HTR-8/SVneo (cell line): Measurements from ENCODE around the gene LFNG.

Experiments used
- DNase-seq: peaks from one replicate; pipeline ENCODE4 v3.0.0; 2011; ENCODE audit warnings: low spot score, mixed read lengths; ENCODE audit not compliant: insufficient read length
- FAIRE-seq: peaks from 2 replicates; lab custom pipeline; 2011; peaks lifted over from hg19 to GRCh38; lab: Jason Lieb, UNC

LFNG gene

DNA sequence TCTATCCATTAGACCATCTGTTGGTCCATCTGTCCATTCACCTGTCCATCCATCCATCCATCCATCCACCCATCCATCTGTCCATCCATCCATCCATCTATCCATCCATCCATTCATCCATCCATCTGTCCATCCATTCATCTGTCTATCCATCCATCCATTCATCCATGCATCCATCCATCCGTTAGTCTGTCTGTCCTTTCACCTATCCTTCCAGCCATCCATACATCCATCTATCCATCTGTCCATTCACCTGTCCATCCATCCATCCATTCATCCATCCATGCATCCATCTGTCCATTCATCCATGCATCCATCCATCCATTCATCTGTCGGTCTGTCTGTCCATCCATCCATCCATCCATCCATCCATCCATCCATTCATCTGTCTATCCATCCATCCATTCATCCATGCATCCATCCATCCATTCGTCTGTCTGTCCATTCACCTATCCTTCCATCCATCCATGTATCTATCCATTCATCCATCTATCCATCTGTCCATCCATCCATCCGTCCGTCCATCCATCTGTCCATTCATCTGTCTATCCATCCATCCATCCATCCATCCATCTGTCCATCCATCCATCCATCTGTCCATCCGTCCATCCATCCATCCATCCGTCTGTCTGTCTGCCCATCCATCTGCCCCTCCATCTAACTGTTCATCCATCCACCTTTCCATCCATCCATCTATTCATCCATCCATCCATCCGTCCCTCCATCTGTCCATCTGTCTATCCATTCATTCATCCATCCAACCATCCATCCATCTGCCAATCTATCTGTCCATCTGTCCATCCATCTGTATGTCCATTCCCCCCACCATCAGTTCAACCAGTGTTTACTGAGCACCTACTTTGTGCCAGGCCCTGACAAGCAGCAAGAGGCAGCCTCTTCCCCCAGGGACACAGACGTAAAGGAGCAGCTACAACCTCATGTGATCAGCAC lies 4.8 kb upstream of the LFNG start:
- DNase-seq = no peak
- peak; percentile 99 for FAIRE-seq

DNA sequence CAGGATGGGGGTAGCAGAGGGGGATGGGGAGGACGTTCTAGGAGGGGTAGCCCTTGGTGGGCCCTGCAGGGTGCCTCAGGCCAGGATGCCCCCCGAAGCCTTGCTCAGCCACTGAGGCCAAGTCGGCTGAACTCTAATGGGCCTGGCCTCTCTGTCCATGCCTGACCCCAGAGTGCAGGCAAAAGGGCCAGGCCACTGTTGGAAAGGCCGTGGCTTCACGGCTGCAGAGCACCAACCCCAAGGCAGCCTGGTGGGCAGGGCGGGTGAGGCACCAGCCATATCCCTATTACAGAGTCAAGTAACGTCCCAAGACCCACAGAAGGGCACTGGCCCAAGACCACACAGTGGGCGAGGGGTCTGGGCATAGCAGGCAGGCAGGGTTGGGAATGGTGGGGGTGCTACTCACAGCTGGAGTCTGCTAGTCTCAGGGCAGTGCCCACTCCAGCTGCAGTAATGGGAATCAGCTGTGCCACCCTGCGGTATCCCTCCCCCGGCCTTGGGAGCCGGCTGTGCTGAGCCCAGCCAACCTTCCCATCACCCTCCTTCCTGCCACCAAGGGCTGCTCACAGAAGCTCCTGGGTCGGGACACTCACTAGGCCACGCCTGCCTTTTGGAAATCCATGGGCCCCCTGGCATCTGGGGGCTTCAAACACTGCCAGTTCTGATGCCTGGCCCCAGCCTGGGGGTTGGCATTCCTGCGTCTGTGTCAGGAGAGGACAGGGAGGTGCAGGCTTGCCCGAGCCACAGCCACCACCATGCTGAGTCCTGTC lies 4.0 kb upstream of the LFNG start:
- no peak for FAIRE-seq
- DNase-seq = no peak

DNA sequence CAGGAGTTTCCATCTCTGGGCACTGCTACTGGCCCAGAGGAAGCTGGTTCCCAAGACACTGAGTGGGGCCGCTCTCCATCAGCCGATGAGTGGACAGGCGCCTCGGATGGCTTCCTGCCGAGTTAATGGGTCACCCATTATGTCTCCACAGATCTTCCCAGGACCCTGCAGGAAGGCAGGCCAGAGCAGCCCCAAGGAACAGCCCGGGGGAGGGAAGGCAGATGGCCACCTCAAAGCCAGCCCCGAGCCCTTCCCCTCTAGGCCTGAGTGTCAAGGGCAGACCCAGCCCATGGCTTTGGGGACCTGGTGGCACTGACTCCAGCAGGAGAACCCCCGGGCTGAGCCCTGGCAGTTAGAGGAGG lies 3.4 kb upstream of the LFNG start:
- FAIRE-seq = peak; percentile 33
- DNase-seq = no peak

DNA sequence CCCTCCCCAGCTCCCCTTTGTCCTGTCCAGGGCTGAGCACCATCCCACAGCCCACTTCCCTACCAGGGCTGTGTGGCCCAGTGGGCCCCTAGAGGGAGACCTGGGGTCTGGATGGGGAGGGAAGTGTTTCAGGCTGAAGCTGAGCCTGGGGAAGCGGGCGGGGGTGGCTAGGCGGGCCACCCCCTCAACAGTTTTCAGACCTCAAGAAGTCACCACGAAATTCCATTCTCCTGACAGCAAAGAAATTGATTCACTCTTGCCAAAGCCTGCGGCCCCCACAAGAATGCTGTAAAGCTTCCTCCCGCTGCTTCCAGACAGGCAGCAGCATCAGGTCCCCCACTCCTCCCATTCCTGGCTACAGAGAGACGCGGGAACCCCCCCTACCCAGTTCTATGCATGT lies 2.5 kb upstream of the LFNG start:
- FAIRE-seq (peak; percentile 96), DNase-seq (peak; percentile 95)

DNA sequence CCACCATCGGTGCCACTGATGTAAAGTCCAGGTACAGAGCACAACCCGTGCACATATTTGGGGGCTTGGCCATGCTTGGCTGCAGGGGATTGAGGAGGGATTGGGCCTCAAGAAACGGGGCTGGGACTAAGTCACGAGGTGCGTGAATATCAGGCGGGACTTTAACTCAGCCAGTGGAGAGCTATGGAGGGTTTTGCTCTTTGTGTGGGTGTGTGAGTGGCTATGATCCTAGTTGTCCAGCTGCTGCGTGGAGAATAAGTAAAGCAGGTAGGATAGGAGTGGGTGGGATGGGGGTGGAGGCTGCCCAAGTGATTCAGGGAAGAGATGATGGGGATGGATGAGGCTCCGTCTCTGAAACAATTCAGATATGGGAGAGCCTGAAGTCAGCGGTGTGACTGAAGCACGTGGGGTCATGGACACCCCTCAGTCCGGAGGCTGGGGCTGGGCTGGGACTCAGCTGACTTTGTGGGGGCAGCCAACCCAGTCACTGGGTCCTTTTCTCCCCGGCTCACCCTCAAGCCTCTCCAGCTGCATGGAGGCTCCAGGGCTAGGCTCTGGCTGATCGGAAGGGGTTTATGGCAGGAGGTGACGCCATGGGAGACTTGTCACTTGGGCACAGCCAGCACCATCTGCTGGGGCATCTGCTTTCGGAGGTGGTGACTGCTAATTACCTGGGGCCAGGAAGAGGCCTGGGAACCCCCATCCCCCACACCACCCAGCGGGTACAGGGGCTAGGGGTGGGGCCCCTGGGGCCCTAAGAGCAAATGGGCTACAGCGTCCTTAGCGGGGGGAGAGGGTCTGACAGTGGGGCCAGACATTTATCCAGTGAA lies 1.7 kb upstream of the LFNG start:
- no peak for DNase-seq
- no peak for FAIRE-seq

DNA sequence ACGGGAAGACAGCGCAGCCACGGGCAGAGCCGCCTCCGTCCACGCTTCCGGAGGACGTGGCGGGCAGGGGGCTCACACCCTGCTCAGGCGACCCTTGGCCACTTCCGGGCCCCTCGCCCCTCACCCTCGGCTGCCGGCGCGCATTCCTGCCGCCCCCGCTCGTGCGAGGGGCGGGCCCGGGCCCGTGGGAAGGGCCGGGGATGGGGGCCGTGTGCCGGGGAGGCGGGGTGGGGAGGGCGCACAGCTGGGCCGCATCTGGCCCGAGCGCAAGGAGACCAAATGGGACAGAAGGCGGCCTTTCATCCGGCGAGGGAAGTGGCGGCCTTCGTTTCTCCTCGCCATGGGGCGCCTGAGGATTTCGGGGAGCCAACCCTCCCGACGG lies 846 bp upstream of the LFNG start:
- DNase-seq (no peak), FAIRE-seq (no peak)

DNA sequence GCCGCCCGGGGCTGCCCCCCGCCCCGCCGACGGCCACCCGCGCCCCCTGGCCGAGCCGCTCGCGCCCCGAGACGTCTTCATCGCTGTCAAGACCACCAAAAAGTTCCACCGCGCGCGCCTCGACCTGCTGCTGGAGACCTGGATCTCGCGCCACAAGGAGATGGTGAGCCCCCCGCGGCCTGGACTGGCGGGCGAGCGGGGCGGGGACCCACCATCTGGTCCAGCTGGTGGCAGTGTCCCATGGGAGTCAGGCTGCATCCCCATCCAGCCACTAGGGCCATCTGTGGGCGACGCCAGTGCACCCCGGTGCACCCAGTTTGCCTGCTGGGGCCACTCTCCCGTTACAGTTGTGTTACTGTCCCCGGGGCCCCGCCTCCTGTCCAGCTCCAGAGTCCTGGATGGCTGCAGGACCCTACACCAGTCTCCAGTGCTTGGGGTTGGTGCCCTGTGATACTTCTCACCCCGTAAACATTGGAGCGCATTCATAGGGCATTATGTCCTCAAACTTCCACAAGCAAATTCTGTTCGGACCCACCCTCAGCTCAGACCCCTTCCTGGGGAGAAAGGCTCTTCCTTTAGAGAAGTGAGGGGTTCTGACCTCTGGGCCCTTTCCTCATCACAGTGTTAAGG lies 672 bp downstream of the LFNG start:
- peak; percentile 73 for FAIRE-seq
- DNase-seq = peak; percentile 78

DNA sequence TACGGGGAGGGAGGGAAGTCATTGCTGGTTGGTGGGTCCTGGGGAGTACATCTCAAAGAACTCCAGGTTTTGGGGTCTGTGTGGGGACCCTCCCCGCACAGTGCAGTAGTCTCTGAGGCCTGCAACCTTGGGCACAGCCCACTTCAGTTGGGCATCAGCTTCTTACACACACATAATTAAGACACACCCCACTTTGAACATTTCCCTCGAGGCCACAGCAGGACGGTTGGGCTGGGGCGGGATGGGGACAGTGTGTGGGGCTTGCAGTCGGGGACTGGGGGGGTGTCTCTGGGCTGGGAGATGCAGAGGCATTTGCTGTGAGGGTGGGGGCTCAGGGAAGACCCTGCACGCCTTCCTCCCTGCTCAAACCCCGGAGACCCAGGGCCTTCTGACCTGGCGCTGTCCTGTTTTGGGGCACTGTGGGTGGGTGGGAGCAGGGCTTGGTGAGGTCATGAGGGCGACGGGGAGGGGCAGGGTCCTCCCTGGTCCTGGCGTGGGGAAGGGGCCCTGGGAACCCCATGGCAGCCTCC lies 1.3 kb downstream of the LFNG start:
- FAIRE-seq = no peak
- no peak for DNase-seq

DNA sequence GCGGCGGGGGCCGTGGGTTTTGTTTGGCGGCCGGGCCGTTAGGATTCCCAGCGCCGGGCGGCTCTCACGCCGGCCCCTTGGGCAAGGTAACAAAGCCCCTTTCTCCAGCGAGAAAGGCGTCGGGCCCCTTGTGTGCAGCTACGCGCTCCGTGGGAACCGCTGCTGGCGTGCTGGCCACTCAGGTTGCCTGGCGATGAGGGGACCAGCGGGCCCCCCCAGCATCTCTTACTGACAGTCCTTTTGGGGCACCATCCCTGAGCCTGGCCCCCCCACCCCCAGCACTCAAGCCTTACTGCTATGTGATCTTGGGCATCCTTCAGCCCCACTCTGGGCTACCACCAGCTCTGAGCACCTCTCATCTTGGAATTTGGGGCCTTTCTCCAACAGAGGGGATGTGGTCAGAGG lies 1.8 kb downstream of the LFNG start:
- no peak for DNase-seq
- no peak for FAIRE-seq

DNA sequence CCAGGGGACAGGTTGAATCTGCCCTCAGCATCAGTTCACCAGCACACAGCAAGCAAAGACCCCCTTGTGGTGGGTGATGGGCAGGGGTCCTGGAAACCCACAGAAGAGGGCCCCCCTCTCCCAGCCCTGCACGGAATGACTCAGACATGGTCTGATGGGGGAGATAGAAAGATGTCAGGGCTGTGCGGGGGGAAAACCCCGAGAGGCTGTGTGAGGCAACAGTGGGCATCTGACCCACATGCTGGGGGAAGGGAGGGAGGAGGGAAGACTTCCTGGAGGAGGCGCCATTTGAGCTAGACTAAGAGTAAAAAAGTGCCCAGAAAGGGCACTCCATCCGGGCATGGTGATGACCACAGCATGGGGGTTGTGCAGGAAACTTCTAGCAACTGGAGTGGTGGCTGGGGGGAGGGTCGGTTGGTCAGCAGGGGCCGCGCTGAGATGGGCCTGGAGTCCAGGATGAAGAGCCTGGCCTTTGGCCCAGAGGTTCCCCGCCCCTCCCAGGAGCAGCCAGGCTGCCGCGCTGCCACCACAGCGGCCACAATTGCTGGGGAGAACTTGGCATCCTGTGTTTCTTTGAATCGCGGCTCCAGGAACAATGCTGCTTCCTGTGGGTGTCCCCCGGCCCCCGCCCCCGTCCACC lies 2.5 kb downstream of the LFNG start:
- no peak for DNase-seq
- FAIRE-seq = peak; percentile 44

DNA sequence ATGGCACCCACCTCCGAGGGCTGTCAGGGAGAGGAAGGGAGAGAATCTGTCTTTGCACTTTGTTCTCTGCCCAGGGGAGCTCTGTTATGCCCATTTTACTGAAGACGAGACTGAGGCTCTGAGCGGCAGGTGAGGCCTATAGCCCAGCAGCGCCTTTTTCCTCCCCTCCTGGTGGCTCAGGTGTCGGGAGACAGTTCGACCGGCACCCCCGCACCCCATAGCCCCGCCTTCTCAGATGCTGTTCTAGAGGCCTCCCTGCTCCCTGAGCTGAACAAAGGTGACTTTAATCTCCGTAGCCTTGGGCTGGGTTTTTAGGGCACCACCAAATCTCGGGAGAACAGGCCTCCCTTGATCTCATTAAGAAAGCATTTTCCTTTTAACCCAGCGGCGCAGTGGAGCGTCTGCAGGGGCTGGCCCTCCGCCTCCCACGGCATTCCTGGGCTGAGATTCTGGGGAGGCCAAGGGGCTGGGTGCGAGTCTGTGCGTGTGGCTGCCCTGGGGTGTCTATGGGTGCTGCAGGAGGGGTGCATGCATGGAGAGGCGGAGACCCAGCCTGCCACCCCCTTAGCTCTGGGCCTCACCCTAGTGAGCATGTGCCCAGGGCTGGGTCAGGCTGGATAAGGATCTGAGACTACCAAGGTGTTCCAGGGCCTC lies 3.3 kb downstream of the LFNG start:
- FAIRE-seq (peak; percentile 72), DNase-seq (peak; percentile 77)

DNA sequence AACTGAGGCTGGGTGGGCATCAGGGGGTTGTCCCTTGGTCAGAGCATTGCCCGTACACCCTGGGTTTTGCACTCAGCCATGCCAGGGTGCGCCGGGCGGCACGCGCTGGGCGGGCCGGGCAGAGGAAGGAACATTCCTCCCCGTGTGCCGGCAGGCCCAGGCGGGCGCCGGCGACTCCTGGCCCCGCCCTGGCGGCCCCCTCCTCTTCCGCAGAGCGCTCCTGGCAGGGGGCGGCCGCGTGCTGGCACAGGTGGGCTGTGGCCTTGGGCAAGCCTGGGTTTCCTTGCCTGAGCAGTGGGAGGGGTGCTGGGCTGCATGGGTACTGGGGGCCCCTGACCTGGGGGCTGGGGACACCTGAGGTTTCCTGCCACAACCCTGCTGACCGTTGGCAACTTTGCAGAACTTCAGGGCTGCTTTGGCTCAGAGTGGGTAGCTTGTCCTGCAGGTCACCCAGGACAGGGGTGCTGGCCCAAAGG lies 3.9 kb downstream of the LFNG start:
- FAIRE-seq = no peak
- no peak for DNase-seq

DNA sequence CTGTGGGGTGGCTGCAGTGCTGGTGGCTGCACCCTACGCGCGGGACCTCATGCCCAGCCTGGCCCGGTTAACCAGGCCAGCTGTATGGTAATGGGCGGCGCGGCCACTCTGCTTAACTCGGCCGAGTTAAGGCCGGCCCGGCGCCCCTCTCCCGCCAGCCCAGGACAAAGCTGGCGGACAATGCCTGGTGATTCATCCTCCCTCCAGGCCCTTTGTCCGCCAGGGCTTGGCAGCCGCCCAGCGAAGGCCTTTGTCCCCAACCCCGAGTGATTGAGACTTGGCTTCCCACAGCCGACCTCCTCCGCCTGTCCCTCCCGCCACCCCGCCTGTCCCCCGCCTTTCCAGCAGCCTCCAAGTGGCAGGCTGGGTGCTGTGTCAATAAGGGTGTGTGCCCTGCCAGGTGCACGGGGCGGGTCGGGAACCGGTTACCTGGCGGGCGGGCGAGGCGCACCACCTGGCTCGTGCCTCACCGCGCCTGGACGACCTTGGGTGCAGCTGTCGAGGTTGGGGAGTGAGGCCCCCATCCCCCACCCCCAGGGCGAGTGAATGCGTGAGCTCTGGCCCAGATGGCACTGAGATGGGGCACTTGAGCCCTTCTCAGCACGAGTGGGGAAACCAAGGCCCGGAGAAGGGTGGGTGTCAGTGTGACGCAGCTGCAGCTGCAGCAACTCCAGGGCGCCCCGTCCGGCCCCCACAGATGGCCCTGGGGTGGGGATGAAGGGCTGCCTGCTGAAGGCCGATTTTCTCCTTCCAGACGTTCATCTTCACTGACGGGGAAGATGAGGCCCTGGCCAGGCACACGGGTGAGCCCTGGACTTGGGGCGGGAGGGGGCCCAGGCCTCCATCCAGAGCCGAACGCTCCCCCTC lies 4.6 kb downstream of the LFNG start:
- FAIRE-seq (peak; percentile 97), DNase-seq (peak; percentile 83)

DNA sequence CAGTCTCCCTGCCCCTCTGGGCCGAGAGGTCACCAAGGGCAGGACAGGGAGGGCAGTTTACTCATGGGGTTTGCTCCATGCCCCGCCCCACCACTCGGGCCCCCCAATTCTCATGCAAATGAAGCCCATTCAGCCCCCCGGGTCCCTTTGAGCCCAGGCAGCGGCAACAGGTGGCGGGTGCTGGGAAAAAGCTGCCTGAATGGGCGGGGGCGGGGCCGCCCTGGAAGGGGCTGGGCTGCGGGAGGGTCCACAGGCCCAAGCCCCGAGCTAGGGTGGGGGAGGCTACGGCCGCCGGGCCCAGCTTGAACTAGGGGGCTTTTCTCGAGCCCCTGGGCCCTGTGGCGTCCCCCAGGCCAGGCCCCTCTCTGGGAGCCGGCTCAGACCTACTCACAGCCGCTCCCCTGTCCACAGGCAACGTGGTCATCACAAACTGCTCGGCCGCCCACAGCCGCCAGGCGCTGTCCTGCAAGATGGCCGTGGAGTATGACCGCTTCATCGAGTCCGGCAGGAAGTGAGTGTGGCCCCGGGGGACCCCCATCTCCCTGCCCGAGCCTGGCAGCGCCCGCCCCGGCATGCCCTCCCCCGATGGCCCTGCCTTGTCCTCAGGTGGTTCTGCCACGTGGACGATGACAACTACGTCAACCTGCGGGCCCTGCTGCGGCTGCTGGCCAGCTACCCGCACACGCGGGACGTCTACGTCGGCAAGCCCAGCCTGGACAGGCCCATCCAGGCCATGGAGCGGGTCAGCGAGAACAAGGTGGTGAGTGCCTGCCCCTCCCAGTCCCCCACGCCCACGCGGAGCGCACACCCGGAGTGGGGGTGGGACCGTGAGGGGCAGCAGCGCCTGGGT lies 5.5 kb downstream of the LFNG start:
- DNase-seq (no peak), FAIRE-seq (no peak)

DNA sequence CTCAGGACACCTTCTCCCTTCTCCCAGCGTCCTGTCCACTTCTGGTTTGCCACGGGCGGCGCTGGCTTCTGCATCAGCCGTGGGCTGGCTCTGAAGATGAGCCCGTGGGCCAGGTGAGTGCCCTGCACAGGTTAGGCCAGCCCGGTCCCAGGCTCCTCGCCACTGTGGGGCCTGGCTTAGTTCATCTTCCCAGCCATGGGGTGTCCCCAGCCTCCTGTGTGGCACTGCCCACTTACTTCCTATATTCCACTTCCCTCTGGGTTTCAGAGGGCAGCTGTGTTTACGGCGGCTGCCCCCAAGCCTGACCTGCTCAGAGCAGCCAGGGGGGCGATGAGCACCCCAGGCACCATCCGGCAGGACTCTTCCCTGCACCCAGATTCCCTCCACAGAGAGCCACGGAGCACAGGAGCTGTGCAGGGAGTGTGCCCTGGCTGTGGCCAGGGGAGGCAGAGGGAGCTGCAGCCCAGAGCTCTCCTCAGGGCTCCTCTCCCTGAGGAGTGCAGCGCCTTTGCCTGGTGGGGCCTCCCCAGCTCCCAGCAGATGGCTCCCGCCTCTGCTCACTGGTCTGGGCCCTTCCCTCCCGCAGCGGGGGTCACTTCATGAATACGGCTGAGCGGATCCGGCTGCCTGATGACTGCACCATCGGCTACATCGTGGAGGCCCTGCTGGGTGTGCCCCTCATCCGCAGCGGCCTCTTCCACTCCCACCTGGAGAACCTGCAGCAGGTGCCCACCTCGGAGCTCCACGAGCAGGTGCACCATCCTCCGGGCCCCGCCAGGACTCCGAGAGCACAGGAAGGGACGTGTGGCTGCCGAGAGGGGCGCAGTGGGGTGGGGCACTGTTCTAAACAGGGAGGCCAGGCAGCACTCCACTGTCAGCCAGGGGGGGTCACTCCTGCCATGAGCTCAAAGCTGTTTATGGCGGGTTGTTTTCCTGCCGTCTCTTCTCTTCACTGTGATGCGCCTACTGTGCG lies 6.4 kb downstream of the LFNG start:
- peak; percentile 31 for FAIRE-seq
- no peak for DNase-seq
